Limb (tissue), 2 donors: ENCODE results near the gene TOR3A.
"Not testable (repeated sequence)": the region's sequence is repeated elsewhere in the genome, so short reads cannot be mapped to it uniquely, and the experiment has no call there.

ENCODE experiments used
- DNase-seq, 2 donors: peaks; one replicate each; pipeline ENCODE4 v3.0.0-alpha.2; 2016; ENCODE audit errors: extremely low spot score in 2 of 2

The TOR3A gene

DNA sequence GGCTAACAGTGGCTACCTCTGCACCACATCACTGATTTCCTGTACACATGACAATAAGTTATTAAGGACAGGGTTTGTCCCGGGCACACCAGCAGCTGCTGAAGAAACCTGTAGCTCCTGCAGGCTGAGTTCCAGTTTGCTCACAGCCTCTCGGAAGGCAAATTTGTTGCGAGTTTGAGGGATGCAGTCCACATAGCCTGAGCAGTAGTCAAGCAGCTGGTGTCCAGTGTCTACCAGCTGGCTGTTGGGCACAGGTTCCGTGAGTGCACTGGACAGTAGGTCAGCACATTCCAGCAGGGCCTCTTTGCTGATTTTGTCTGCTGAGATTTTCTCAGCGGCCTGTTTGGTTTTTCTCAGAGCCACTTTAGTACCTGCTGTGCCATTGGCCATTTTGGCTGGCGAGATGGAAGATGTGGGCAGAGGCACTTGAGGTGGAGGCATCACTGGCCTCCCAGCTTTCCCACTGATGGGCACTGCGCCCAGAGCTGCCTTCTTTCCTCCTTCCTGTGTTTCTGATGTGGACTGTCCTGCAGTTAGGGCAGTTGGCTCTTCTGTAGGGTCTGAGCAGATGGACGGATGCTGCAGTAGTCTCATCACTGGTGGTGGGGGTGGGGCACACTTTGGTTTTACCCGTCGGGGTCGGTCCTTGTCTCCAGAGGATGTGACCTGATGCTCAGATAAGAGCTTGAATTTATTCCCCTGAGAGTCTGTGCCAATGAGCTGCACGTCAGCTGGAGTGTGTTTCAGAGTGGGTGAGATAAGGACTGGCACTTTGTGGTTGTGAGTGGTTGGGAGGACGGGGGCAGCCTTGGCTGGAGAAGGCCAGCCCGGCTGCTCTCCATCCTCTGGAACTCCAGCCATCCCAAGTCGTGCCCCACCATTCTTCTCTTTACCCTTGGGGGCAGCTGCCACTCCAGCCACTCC lies 26.1 kb downstream of the TOR3A start:
- DNase-seq: no peak

DNA sequence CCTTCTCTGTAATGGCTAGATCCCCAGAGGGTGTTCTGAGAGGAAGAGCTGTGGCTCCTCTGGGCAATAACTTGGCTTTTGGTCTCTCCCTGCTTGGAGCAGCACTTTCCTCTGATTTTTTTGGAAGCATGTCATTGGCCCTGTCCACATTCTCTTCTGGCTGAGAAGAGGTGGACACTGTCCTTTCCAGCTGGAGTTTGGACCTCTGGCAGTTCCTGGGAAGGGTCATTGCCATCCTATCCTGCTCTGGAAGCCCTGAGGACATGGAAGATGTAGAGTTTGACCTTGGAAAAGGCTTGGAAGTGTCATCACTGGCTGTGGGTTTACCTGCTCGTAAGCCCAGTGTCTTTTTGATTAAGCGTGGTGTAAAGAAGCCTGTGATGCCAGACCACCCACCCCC lies 26.8 kb downstream of the TOR3A start:
- no peak for DNase-seq

DNA sequence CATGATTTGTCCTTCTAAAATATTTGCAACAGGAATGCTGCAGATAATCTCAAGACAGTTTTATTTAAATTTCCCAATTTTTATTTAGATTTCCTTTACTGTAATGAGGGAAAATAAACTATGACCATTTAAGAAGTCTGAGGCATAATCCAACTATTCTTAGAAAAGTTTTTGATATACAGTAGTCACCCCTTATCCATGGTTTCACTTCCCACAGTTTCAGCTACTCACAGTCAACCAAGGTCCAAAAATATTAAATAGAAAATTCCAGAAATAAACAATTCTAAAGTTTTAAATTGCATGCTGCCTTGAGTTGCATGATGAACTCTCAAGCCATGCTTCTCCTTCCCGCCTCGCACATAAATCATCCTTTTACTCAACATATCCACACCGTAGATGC lies 33.3 kb downstream of the TOR3A start:
- DNase-seq: no peak

DNA sequence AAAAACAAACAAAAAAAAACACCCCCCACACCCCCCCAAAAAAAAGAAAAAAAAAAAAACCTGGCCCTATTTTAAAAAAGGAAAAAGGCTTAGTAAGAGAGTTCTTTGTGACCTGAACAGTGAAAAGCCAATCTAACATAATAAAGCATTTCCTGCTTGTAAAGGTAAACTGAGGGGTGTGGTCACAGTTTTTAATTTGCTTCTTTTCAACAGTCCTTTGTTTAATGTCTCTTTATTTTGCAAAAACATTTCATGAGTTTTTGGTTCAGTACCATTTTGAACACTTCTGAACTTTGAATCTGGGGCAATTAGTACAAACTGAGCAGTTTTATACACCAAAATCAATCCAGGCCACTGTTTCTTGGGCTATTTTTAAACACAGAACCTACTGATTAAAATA lies 37.6 kb downstream of the TOR3A start:
- no peak for DNase-seq

DNA sequence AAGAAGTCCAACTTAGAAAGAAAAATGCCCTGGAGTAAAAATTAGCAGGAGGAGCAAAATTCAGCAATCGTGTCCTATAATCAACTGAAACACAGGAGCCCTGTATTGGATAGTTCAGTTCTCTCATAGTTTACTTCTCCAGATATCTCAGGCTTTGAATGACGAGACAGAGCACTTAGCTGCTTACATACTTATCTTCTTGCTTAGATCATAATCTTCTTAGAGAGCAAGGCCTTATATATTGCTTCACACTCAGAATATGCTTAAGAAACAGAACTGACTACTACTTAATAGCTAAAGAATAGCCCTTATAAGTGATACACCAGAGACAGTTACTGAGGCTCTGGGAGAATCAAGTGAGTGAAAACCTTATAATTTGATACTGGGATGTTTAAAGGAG lies 38.9 kb downstream of the TOR3A start:
- no peak for DNase-seq

DNA sequence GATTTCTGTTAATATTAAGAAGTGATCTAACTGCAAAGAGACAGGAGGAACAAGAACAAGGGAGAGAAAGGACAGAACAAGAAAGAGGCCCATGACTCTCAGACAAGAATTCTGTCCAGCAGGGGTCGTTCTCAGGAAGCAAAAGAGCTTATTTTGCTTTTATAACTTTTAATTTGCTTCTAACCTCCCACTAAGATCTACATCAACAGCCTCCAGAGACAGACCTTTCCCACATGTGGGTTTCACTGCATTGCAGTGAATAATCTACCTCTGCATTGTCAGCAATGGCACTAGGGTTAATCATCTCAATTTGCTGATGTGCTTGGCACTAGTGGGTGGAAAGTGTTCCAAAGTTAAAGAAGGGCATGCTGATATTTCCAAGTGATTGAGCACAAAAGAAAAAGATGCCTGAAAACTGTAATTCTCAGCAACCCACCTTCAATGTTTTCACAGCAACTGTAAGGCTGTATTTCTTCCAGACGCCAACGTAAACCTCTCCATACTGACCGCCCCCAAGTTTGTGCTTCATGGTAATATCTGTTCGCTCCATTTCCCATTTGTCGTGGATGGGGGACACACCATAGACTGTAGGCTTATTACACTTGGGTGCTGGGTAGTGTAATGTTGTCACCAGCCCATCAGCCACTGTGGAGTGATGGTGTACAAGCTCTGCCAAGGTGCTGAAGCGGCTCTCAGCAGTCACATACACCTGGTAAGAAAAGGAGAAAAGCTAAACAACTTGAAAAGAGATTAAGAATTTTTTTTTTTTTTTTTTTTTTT lies 39.5 kb downstream of the TOR3A start:
- DNase-seq: peak in 1 of 2 donors; percentile 48

DNA sequence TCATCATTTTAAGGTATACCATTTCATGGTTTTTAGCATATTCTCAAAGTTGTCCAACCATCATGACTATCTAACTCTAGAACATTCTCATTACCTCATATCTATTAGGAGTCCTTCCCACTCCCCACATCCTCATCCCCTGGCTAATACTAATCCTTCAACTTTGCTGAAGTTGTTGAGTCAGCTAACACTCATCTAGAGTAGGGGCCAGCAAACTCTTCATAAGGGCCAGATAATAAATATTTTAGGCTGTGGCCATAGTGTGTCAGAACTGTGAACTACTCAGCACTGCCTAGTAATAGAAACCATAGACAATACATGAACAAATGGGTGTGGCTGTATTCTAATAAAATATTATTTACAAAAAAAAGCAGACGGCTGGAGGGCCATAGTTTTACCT lies 43.0 kb downstream of the TOR3A start:
- no peak for DNase-seq

DNA sequence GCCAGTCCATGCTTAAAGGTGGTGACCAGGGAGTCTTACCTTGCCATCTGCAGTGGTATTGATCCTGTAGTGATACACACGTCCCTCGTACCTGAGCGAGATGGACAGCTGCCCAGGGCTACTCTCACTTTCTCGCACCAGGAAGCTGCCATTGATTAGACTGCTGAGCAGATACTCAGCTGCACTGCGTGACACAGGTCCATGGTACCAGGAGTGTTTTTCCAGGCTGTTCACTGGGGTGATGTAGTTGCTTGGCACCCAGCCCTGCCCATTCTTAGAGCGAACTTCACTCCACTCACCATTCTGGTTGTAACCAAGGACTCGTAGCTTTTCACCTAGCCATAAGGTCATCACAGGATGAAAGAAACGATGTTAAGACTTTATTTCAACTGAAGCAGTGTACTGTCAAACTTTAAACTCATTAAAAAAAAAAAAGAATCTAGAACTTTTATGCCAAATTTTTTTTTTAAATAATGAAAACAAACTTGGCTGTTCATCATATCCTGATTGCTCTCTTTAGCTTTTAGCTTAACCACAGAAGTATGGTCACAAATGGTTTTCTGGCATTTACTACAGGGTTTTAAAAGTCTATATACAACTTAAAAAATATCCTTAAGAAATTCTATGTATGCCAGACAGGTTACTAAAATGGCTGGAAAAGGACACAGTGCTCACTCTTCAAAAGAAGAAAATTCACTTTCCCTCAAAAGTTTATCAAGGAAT lies 44.6 kb downstream of the TOR3A start:
- no peak for DNase-seq

DNA sequence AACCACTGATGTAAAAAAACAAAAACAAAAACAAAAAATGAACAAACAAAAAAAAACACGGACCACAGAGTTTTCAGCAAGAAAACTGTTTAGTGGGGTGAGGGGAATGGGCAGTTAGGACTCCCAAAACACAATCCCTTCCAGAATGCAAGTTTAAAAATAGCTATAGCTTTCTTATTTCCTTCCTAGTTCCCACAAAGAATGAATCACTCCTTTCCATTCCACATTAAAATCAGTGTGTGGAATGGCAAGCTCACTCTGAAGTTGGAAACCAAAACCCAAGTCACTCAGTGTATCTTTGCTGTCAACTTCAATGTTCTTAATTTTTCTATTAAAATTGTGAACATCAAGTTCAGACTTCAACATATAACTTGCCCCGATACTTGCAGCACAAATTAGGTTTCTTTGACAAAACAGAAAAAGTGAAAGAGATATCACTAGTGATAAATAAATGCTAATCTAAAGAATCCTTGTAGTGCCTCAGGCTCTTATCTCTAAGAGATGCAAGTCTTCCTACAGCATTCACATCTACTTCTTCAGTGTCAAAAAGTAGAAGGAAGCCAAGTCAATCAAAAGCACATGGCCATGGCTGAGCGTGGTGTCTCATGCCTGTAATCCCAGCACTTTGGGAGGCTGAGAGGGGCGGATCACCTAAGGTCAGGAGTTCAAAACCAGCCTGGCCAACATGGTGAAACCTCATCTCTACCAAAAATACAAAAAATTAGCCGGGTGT lies 45.5 kb downstream of the TOR3A start:
- no peak for DNase-seq

DNA sequence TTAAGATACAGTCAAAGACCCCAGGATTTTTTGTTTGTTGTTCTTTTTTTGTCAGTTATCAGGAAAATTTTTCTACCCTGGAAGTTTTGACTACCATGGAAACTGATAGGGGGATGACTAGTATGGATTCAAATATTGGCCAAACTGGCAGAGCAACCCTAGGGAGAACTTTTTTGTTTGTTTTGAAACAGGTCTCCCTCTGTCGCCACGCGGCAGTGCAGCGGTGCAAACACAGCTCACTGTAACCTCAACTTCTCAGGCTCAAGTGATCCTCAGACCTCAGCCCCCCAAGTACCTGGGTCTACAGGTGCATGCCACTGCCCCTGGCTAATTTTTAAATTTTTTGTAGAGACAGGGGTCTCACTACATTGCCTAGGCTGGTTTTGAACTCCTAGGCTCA lies 46.6 kb downstream of the TOR3A start:
- no peak for DNase-seq

DNA sequence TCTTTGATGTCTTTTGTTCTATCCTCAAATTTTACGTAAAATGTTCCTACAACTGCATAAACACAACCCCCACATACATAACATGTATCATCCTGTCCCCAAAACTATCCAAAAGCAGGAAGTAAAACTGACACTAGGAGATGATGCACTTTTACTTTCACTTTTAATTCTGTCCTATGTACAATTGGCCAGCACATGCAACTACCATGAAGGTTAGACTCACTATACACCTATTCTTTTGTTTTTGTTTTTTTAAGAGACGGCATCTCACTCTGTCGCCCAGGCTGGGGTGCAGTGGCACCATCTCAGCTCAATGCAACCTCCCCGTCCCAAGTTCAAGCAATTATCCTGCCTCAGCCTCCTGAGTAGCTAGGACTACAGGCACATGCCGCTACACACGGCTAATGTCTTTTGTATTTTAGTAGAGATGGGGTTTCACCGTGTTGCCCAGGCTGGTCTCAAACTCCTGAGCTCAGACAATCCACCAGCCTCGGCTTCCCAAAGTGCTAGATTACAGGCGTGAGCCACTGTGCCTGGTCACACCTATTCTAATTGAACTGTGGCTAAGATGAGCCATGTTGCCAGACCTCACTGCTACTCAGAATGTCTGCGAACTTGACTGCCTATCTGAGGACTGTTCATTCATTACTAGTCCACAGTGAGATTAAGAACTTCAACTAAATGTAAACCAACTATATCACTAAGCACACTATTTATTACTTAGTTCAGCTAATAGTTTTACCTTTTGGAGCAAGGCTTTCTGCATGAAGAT lies 48.0 kb downstream of the TOR3A start:
- DNase-seq: no peak

DNA sequence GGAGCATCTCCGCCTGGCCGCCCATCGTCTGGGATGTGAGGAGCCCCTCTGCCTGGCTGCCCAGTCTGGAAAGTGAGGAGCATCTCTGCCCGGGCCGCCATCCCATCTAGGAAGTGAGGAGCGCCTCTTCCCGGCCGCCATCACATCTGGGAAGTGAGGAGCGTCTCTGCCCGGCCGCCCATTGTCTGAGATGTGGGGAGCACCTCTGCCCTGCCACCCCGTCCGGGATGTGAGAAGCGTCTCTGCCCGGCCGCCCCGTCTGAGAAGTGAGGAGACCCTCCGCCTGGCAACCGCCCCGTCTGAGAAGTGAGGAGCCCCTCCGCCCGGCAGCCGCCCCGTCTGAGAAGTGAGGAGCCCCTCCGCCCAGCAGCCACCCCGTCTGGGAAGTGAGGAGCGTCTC lies 53.3 kb downstream of the TOR3A start:
- DNase-seq: not testable (repeated sequence)

DNA sequence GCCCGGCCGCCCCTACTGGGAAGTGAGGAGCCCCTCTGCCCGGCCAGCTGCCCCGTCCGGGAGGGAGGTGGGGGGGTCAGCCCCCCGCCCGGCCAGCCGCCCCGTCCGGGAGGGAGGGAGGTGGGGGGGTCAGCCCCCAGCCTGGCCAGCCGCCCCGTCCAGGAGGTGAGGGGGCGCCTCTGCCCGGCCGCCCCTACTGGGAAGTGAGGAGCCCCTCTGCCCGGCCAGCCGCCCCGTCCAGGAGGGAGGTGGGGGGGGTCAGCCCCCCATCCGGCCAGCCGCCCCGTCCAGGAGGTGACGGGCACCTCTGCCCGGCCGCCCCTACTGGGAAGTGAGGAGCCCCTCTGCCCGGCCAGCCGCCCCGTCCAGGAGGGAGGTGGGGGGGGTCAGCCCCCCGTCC lies 53.8 kb downstream of the TOR3A start:
- not testable (repeated sequence) for DNase-seq

DNA sequence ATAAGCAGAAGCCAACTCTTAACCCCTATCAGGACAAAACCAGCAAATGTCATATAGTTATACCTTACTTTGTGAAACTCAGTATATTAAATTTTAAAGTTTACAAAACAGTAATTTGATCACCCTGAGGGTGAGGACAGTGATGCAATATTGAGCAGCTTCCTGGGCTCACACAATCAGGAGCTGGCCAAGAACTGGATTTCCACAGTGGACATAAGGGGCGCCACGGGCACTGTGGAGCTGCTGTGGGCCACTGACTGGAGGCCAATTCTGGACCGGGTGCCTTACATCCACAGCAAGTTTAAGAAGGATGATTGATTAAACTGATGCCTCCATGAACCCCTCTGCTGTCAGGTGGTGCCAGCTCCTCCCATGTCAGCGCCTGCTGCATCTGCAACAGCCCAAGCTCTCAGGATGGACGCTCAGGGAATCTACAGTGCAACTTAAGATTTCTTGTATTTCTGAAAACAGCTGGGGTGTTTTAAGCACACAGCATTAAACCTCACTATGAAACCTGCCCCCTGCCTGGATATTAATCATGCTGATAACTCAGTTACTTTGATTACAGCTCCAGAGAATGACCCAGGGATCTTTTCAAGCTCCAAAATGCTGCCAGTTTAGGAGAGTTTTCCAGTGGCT lies 55.9 kb downstream of the TOR3A start:
- no peak for DNase-seq

DNA sequence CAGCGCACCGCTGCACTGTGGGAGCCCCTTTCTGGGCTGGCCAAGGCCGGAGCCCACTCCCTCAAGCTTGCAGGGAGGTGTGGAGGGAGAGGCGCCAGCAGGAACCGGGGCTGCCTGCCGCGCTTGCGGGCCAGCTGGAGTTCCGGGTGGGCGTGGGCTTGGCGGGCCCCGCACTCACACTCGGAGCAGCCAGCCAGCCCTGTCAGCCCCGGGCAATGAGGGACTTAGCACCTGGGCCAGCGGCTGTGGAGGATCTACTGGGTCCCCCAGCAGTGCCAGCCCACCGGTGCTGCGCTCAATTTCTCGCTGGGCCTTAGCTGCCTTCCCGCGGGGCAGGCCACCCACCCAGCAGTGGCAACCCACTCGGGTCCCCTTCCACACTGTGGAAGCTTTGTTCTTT lies 56.9 kb downstream of the TOR3A start:
- DNase-seq: not testable (repeated sequence)

DNA sequence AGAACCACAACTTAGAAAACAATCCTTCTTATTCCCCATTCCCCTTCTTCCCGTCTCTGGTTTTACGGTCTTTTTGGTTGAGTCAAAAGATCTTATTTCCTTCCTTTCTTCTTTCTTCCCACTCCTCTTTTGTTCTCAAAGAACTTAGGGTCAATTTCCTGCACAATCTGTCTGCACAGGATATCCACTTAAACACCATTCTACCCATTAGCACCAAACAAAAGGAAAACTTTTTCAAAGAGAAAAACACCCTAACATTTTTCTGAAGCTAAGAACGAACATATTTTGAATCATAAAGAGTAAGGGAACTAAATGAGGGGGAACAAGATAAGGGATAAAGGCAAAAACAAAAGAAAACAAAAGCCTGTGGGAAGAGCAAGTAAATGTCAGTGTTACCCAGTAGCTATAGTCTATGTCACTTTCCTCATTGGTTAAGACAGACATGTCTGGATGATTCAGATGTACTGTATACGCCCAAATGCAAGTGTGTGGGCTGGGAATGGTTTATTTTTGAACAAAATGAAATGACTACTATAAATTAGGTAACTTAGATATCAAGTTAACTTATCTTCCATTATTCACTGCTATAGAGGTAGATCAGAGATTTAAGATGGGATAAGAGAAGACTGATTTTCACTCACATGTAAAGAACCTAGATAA lies 59.9 kb downstream of the TOR3A start:
- no peak for DNase-seq

DNA sequence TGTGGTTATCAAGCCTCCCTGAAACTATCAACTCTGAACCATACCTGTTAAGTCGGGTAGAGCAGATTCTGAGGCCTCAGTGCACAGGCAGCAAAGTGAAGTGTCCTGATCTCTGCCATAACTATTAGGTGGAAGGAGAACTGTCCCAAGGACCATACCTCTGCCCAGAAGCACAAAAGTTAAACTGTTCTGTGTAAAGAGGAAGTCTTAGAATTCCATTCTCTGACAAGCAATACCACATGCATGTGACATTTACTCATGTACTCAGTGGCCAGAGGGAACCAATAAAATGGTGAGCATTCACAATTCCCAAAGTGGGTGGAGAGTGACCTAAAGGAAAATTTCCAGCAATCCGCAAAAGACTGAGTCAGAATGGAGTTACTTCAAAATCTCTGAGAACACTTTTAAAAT lies 61.0 kb downstream of the TOR3A start:
- DNase-seq: peak in 1 of 2 donors; percentile 36

DNA sequence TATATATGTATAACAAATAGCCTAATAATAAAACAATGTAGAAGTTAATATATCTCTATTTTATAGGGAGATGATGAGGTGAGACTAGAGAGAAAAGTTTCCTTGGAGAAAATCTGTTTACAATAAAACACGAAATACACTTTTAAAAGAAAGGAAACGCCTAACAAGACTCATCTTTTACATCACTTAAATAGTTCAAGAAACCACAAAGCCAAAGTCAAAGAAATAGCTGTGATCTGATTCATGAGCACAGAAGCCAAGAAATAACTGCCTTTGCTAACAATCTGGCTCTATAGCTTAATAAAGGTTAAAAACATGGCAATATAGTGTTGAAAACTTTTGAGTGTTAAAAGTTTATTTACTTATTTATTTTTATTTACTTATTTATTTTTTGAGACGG lies 61.5 kb downstream of the TOR3A start:
- peak in 1 of 2 donors; percentile 45 for DNase-seq

DNA sequence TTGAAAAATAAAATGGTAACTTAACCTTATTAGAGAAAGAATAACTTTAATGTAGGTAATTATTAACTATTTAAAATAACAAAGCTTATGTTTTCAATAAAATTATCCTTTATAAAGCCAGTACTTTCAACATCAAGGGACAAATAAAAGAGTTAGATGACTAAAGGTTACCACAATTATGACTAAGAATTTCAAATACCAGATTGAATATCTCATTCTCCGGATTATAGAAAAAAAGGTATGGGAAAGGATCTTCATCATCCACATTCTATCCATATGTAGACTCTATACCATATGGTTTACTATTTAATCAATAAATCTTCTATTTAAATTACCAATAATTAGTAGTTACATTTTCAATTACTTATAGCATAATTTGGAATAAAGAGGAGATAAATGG lies 62.8 kb downstream of the TOR3A start:
- no peak for DNase-seq

DNA sequence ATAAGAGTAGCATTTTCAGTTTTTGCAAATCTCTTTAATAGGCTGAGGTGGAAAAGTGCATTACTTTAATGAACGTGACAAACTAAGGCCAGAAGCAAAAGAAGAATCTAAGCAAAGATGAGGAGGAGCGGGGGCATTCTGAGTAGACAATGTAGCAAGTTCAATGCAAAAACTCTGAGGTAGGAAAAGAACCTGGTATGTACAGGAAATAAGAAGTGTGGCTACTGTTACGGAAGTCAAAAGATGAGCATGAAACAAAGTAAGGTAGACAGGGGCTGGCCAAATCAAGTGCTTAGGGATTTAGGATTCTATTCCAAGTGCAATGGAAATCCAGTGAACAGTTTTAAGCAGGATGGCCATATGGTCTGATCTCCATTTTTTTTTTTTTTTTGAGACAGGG lies 63.7 kb downstream of the TOR3A start:
- DNase-seq: no peak
